ENCODE results near the gene NUP210L. TPM values are rescaled to one million over a fixed set of nuclear protein-coding genes. Genes with fewer than 3 reads are reported as not detected.

NUP210L gene
- total and polyA plus RNA-seq, 2 of the 13 experiments (the other 11 are each of a cell fraction or from before 2014, with no cell fraction given), result not detected

DNA sequence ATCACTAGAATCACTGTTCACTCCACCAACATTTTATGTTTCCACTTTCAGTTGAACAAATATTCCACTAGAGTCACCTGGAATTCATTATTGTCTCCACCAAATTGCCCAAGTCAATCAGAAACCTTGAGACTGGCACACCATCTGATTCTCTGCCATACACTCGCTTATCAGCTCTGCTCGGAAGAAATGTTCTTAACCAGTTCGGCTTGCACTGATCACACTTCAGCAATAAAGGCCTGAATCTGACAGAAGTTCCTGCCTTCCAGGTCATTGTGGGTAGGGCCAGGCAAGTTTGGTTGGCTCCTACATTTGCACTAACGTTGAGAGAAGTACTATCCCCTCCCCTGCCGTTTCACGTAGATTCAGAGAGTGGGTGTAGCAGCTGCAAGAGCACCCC, 27.1 kb upstream of the NUP210L start (continued):
- no peak for TF ChIP-seq NONO (IDR thresholded peaks at IDR 0.05)
- 0 out of 2 replicates have a peak, but pooled peaks have one; percentile 29 for TF ChIP-seq NONO (CRISPR knock-in tag; conservative IDR thresholded peaks at IDR 0.05)
- TF ChIP-seq ESRRA (CRISPR knock-in tag; IDR thresholded peaks at IDR 0.05; ENCODE audit: low read depth), result 0 out of 2 replicates have a peak, but pooled peaks have one; percentile 16
- TF ChIP-seq CHD2 (IDR thresholded peaks at IDR 0.05; ENCODE audit: low read depth, low read length), result no peak
- TF ChIP-seq KAT8 (CRISPR knock-in tag; IDR thresholded peaks at IDR 0.05), result no peak
- 0 out of 2 replicates have a peak, but pooled peaks have one; percentile 21 for TF ChIP-seq ZZZ3 (CRISPR knock-in tag; IDR thresholded peaks at IDR 0.05; ENCODE audit: borderline replicate concordance)
- TF ChIP-seq, protein P1, sequence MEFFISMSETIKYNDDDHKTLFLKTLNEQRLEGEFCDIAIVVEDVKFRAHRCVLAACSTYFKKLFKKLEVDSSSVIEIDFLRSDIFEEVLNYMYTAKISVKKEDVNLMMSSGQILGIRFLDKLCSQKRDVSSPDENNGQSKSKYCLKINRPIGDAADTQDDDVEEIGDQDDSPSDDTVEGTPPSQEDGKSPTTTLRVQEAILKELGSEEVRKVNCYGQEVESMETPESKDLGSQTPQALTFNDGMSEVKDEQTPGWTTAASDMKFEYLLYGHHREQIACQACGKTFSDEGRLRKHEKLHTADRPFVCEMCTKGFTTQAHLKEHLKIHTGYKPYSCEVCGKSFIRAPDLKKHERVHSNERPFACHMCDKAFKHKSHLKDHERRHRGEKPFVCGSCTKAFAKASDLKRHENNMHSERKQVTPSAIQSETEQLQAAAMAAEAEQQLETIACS (CRISPR knock-in tag; IDR thresholded peaks at IDR 0.05), result no peak
- no peak for TF ChIP-seq RAD21 (CRISPR knock-in tag; IDR thresholded peaks at IDR 0.05)
- TF ChIP-seq ZNF780A (CRISPR knock-in tag; IDR thresholded peaks at IDR 0.05), result no peak
- TF ChIP-seq ZNF543 (CRISPR knock-in tag; IDR thresholded peaks at IDR 0.05), result 0 out of 2 replicates have a peak, but pooled peaks have one; percentile 2
- TF ChIP-seq EZH2 (conservative IDR thresholded peaks at IDR 0.05; ENCODE audit: low read depth, low read length), result no peak
- TF ChIP-seq, protein P2, sequence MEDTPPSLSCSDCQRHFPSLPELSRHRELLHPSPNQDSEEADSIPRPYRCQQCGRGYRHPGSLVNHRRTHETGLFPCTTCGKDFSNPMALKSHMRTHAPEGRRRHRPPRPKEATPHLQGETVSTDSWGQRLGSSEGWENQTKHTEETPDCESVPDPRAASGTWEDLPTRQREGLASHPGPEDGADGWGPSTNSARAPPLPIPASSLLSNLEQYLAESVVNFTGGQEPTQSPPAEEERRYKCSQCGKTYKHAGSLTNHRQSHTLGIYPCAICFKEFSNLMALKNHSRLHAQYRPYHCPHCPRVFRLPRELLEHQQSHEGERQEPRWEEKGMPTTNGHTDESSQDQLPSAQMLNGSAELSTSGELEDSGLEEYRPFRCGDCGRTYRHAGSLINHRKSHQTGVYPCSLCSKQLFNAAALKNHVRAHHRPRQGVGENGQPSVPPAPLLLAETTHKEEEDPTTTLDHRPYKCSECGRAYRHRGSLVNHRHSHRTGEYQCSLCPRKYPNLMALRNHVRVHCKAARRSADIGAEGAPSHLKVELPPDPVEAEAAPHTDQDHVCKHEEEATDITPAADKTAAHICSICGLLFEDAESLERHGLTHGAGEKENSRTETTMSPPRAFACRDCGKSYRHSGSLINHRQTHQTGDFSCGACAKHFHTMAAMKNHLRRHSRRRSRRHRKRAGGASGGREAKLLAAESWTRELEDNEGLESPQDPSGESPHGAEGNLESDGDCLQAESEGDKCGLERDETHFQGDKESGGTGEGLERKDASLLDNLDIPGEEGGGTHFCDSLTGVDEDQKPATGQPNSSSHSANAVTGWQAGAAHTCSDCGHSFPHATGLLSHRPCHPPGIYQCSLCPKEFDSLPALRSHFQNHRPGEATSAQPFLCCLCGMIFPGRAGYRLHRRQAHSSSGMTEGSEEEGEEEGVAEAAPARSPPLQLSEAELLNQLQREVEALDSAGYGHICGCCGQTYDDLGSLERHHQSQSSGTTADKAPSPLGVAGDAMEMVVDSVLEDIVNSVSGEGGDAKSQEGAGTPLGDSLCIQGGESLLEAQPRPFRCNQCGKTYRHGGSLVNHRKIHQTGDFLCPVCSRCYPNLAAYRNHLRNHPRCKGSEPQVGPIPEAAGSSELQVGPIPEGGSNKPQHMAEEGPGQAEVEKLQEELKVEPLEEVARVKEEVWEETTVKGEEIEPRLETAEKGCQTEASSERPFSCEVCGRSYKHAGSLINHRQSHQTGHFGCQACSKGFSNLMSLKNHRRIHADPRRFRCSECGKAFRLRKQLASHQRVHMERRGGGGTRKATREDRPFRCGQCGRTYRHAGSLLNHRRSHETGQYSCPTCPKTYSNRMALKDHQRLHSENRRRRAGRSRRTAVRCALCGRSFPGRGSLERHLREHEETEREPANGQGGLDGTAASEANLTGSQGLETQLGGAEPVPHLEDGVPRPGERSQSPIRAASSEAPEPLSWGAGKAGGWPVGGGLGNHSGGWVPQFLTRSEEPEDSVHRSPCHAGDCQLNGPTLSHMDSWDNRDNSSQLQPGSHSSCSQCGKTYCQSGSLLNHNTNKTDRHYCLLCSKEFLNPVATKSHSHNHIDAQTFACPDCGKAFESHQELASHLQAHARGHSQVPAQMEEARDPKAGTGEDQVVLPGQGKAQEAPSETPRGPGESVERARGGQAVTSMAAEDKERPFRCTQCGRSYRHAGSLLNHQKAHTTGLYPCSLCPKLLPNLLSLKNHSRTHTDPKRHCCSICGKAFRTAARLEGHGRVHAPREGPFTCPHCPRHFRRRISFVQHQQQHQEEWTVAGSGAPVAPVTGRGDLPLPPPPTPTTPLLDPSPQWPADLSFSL (CRISPR knock-in tag; IDR thresholded peaks at IDR 0.05), result no peak
- TF ChIP-seq ZNF251 (CRISPR knock-in tag; IDR thresholded peaks at IDR 0.05), result no peak
- TF ChIP-seq REL (CRISPR knock-in tag; conservative IDR thresholded peaks at IDR 0.05), result no peak
- TF ChIP-seq, protein P3, sequence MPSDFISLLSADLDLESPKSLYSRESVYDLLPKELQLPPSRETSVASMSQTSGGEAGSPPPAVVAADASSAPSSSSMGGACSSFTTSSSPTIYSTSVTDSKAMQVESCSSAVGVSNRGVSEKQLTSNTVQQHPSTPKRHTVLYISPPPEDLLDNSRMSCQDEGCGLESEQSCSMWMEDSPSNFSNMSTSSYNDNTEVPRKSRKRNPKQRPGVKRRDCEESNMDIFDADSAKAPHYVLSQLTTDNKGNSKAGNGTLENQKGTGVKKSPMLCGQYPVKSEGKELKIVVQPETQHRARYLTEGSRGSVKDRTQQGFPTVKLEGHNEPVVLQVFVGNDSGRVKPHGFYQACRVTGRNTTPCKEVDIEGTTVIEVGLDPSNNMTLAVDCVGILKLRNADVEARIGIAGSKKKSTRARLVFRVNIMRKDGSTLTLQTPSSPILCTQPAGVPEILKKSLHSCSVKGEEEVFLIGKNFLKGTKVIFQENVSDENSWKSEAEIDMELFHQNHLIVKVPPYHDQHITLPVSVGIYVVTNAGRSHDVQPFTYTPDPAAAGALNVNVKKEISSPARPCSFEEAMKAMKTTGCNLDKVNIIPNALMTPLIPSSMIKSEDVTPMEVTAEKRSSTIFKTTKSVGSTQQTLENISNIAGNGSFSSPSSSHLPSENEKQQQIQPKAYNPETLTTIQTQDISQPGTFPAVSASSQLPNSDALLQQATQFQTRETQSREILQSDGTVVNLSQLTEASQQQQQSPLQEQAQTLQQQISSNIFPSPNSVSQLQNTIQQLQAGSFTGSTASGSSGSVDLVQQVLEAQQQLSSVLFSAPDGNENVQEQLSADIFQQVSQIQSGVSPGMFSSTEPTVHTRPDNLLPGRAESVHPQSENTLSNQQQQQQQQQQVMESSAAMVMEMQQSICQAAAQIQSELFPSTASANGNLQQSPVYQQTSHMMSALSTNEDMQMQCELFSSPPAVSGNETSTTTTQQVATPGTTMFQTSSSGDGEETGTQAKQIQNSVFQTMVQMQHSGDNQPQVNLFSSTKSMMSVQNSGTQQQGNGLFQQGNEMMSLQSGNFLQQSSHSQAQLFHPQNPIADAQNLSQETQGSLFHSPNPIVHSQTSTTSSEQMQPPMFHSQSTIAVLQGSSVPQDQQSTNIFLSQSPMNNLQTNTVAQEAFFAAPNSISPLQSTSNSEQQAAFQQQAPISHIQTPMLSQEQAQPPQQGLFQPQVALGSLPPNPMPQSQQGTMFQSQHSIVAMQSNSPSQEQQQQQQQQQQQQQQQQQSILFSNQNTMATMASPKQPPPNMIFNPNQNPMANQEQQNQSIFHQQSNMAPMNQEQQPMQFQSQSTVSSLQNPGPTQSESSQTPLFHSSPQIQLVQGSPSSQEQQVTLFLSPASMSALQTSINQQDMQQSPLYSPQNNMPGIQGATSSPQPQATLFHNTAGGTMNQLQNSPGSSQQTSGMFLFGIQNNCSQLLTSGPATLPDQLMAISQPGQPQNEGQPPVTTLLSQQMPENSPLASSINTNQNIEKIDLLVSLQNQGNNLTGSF (CRISPR knock-in tag; IDR thresholded peaks at IDR 0.05), result no peak
- TF ChIP-seq ZNF660 (CRISPR knock-in tag; IDR thresholded peaks at IDR 0.05; ENCODE audit: borderline replicate concordance, low read depth), result no peak
- no peak for TF ChIP-seq REXO4 (CRISPR knock-in tag; IDR thresholded peaks at IDR 0.05; ENCODE audit: borderline replicate concordance)
- TF ChIP-seq ZNF256 (CRISPR knock-in tag; conservative IDR thresholded peaks at IDR 0.05), result no peak
- 0 out of 2 replicates have a peak, but pooled peaks have one; percentile 3 for TF ChIP-seq ZNF790 (CRISPR knock-in tag; IDR thresholded peaks at IDR 0.05; ENCODE audit: borderline replicate concordance)

Measured in HepG2 (cell line).